Left forelimb (tissue), 1 donor: Measurements from ENCODE around the gene NRG3.

ENCODE experiments used
- DNase-seq: peaks from one replicate; pipeline ENCODE4 v3.0.0-alpha.2; 2018; ENCODE audit warnings: low spot score

Gene NRG3

GRCh38 chr10:82680608-82681007 lies 805.6 kb downstream of the NRG3 start:
- no peak for DNase-seq

GRCh38 chr10:82683945-82684344 lies 809.0 kb downstream of the NRG3 start:
- DNase-seq, result no peak

- no peak for DNase-seq
Observed at GRCh38 chr10:82685087-82685486, 810.1 kb downstream of the NRG3 start.

GRCh38 chr10:82691211-82691610 lies 816.2 kb downstream of the NRG3 start:
- no peak for DNase-seq

GRCh38 chr10:82692458-82692857 lies 817.5 kb downstream of the NRG3 start:
- no peak for DNase-seq

- DNase-seq, result no peak
Observed at GRCh38 chr10:82721831-82722230, 846.8 kb downstream of the NRG3 start.

GRCh38 chr10:82722273-82722672 lies 847.3 kb downstream of the NRG3 start:
- DNase-seq, result no peak

- no peak for DNase-seq
Observed at GRCh38 chr10:82736305-82736704, 861.3 kb downstream of the NRG3 start.

- DNase-seq, result no peak
Observed at GRCh38 chr10:82737549-82737948, 862.6 kb downstream of the NRG3 start.

GRCh38 chr10:82738592-82738991 lies 863.6 kb downstream of the NRG3 start:
- DNase-seq, result no peak

GRCh38 chr10:82742478-82742877 lies 867.5 kb downstream of the NRG3 start:
- DNase-seq, result no peak

GRCh38 chr10:82742898-82743297 lies 867.9 kb downstream of the NRG3 start:
- DNase-seq, result no peak

- no peak for DNase-seq
Observed at GRCh38 chr10:82750538-82750937, 875.5 kb downstream of the NRG3 start.

- DNase-seq, result no peak
Observed at GRCh38 chr10:82757397-82757796, 882.4 kb downstream of the NRG3 start.

- no peak for DNase-seq
Observed at GRCh38 chr10:82757901-82758300, 882.9 kb downstream of the NRG3 start.

GRCh38 chr10:82759050-82759449 lies 884.1 kb downstream of the NRG3 start:
- no peak for DNase-seq

GRCh38 chr10:82762641-82763040 lies 887.6 kb downstream of the NRG3 start:
- no peak for DNase-seq

GRCh38 chr10:82768040-82768439 lies 893.0 kb downstream of the NRG3 start:
- no peak for DNase-seq

- DNase-seq, result no peak
Observed at GRCh38 chr10:82778908-82779307, 903.9 kb downstream of the NRG3 start.

- no peak for DNase-seq
Observed at GRCh38 chr10:82796510-82796909, 921.5 kb downstream of the NRG3 start.

GRCh38 chr10:82801289-82801688 lies 926.3 kb downstream of the NRG3 start:
- no peak for DNase-seq

- no peak for DNase-seq
Observed at GRCh38 chr10:82811621-82812020, 936.6 kb downstream of the NRG3 start.

- DNase-seq, result no peak
Observed at GRCh38 chr10:82813856-82814255, 938.9 kb downstream of the NRG3 start.

GRCh38 chr10:82814635-82815034 lies 939.6 kb downstream of the NRG3 start:
- no peak for DNase-seq

GRCh38 chr10:82815680-82816079 lies 940.7 kb downstream of the NRG3 start:
- DNase-seq, result no peak
